ENCODE results near the gene ZSWIM1. TPM values are rescaled to one million over a fixed set of nuclear protein-coding genes. Genes with fewer than 3 reads are reported as not detected.
"Not testable (repeated sequence)": the region's sequence is repeated elsewhere in the genome, so short reads cannot be mapped to it uniquely, and the experiment has no call there.

ZSWIM1 gene
- total RNA-seq, 1 donor from 2014 or later: 10.3 TPM

DNA sequence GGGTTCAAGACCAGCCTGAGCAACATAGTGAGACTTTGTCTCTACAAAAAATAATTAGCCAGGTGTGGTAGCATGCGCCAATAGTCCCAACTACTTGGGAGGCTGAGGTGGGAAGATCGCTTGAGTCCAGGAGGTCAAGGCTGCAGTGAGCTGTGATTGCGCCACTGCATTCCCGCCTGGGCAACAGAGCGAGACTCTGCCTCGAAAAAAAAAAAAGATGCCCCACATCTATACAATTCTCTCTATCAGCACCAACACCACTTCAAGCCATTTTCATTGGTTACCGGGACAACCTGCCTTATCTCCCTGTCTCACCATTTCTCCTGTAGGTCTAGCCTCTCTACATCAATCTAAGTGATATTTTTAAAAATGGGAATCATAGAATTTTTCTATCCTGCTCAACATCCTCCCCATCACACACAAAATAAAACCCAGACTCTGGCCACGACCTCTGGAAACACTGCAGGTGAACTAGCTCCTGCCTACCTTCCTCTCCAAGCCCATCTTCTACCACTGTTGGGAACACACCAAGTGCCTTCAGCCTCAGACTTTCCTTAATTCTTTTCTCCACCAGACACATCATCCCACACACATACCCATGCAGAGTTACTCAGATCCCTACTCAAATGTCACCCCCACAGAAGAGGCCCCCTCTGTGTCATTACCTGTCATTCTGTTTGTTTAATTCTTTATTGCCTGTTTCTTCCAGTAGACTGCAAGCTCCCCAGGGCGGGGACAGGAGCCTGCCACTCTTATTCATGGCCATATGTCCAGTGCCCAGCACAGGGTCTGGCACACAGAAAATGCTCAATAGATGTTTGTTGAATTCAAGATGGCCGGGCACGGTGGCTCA is 40.5 kb downstream of the ZSWIM1 start:
- Mint-ChIP-seq H3K27me3 (ENCODE audit: low read depth) (peaks cover 35% of the 10 kb centered on the region), H3K4me1 (ENCODE audit: low read depth) (peaks cover 5% of the 10 kb centered on the region), H3K27ac (no peak overlapping the region), H3K9me3 (no peaks in the 10 kb centered on the region), H3K36me3 (ENCODE audit: low read depth) (no peaks in the 10 kb centered on the region), H3K4me3 (ENCODE audit: low read depth) (no peak overlapping the region)
- DNase-seq (ENCODE audit: low spot score): no peak
- intact Hi-C loops (cut with micrococcal nuclease): no loop called here

DNA sequence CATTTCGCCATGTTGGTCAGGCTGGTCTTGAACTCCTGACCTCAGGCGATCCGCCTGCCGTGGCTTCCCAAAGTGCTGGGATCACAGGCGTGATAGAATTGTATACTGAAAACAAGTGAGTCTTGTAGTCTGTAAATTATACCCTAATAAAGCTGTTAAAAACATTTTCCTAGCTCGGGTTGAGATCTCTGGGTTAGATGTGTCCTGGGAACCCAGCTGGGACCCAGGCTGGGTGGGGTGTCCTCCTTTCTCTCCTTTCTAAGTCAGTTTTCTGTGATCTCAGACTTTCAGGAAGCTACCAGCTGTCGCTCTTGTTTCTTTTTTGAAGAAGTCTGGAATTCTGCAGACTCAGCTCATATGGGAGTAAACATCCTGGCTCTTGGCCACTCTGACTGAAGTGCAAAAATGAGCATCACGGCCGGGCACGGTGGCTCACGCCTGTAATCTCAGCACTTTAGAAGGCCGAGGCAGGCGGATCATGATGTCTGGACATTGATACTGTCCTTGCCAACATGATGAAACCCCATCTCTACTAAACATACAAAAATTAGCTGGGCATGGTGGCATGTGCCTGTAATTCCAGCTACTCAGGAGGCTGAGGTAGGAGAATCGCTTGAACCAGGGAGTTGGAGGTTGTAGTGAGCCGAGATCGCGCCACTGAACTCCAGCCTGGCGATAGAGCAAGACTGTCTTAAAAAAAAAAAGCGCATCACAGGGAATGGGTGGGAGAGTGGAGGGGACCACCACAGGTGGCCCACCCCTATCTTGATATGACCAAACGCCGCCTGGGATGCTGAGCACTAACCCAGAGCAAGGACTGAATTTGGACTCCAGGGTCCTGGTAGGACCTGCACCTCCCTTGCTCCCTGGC is 43.6 kb downstream of the ZSWIM1 start:
- peaks cover 26% of the 10 kb centered on the region for H3K27me3 Mint-ChIP-seq (ENCODE audit: low read depth)
- intact Hi-C loops (cut with micrococcal nuclease): no loop called here
- H3K4me1 Mint-ChIP-seq (ENCODE audit: low read depth): peaks cover 5% of the 10 kb centered on the region
- no peak overlapping the region for H3K27ac Mint-ChIP-seq
- H3K9me3 Mint-ChIP-seq: no peaks in the 10 kb centered on the region
- no peak overlapping the region for H3K4me3 Mint-ChIP-seq (ENCODE audit: low read depth)
- DNase-seq (ENCODE audit: low spot score): no peak
- H3K36me3 Mint-ChIP-seq (ENCODE audit: low read depth): no peaks in the 10 kb centered on the region

DNA sequence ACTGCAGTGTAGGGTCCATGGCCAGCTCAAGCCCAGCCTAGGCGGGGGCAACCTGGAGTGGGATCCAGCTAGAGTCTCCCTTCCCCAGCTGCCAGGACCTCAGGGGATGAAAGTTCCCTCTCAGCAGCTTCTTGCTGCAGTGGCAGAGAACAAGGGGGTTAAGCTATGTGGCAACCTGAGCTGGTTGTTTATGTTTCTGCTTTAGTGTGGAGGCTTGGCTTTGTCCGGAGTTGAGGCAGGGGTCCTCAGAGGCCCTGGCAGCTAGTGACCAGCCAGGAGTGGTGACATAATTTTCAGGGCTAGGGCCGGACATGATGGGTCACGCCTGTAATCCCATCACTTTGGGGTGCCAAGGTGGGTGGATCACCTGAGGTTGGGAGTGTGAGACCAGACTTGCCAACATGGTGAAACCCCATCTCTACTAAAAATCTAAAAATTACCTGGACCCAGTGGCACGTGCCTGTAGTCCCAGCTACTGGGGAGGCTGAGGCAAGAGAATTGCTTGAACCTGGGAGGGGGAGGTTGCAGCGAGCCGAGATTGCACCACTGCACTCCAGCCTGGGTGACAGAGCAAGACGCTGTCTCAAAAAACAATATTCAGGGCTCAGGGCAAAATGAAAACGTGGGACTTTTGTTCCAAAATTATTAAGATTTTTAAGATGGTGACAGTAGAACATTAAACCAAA is 44.9 kb downstream of the ZSWIM1 start:
- DNase-seq (ENCODE audit: low spot score): no peak
- Mint-ChIP-seq H3K9me3 (no peaks in the 10 kb centered on the region), H3K36me3 (ENCODE audit: low read depth) (no peaks in the 10 kb centered on the region), H3K27me3 (ENCODE audit: low read depth) (peaks cover 18% of the 10 kb centered on the region), H3K4me1 (ENCODE audit: low read depth) (peaks cover 5% of the 10 kb centered on the region), H3K27ac (no peak overlapping the region), H3K4me3 (ENCODE audit: low read depth) (no peak overlapping the region)
- intact Hi-C loops (cut with micrococcal nuclease): no loop called here

DNA sequence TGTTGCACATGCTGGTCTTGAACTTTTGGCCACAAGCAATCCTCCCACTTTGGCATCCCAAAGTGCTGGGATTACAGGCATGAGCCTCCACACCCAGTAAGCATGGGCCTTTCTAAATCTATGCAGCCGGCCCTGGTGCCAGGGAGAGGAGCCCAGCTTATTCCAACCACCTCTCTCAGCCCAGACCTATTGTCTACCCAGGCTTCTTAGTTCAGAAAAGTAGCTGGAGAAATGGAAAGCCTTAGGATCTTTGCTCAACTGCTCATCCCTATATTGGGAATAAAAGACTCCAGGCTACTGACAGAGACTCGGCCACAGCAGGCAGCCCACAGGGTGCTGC is 45.7 kb downstream of the ZSWIM1 start:
- intact Hi-C loops (cut with micrococcal nuclease): no loop called here
- Mint-ChIP-seq H3K9me3 (no peaks in the 10 kb centered on the region), H3K4me1 (ENCODE audit: low read depth) (peaks cover 2% of the 10 kb centered on the region), H3K4me3 (ENCODE audit: low read depth) (no peak overlapping the region), H3K27ac (no peak overlapping the region), H3K27me3 (ENCODE audit: low read depth) (peaks cover 12% of the 10 kb centered on the region), H3K36me3 (ENCODE audit: low read depth) (no peaks in the 10 kb centered on the region)
- no peak for DNase-seq (ENCODE audit: low spot score)

GRCh38 chr20:45927071-45927878 is 46.2 kb downstream of the ZSWIM1 start:
- Mint-ChIP-seq H3K4me3 (ENCODE audit: low read depth) (no peak overlapping the region), H3K27me3 (ENCODE audit: low read depth) (peaks cover 10% of the 10 kb centered on the region), H3K36me3 (ENCODE audit: low read depth) (no peaks in the 10 kb centered on the region), H3K4me1 (ENCODE audit: low read depth) (no peaks in the 10 kb centered on the region), H3K27ac (no peak overlapping the region), H3K9me3 (no peaks in the 10 kb centered on the region)
- intact Hi-C loops (cut with micrococcal nuclease): no loop called here
- no peak for DNase-seq (ENCODE audit: low spot score)

DNA sequence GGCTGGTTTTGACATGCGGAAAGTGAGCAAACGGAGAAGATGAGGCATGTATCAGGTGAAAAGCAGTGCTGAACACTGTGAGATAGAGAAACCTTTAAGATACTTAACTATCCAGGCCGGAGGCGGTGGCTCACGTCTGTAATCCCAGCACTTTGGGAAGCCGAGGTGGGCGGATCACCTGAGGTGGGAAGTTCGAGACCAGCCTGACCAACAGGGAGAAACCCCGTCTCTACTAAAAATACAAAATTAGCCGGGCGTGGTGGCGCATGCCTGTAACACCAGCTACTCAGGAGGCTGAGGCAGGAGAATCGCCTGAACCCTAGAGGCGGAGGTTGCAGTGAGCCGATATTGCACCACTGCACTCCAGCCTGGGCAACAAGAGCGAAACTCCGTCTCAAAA is 50.7 kb downstream of the ZSWIM1 start:
- H3K27me3 Mint-ChIP-seq (ENCODE audit: low read depth); H3K4me3 Mint-ChIP-seq (ENCODE audit: low read depth); DNase-seq (ENCODE audit: low spot score); intact Hi-C loops (cut with micrococcal nuclease); H3K27ac Mint-ChIP-seq; H3K4me1 Mint-ChIP-seq (ENCODE audit: low read depth); H3K9me3 Mint-ChIP-seq; H3K36me3 Mint-ChIP-seq (ENCODE audit: low read depth): not testable (repeated sequence)

DNA sequence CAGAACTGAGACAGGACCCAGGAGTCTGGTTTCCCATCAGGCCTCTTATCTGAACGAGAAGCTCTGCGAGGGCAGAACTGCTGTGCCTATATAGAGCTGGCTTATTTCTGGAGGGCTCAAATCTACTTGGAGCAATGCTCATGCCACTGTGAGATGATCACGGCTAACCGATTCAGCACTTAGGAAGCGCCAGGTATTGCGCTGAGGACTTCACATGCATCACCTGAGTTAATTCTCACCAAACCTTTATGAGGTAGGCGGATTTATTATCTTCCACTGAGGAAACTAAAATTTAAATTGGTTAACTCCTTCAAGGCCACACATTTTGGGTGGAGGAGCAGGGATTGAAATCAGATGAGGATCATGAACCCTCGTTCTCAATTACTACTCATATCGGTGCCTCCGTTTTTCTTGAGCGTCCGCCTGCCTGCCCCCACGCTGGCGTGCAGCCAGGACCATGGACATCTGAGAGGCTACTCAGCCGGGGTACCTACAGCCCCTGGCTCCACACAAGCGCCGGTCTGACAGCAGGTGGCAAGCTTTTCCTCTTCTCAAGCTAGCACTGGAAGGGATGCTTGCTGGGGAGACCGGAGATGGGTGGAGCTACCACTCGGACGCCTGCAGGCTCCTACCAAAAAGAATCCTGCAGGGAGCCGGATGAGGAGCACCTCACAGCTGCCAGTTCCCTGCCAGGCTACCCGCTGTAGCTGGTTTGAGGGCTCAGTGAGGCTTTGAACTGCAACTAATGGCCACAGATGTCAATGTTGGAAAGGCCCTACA is 52.4 kb downstream of the ZSWIM1 start:
- H3K4me3 Mint-ChIP-seq (ENCODE audit: low read depth): peak overlapping the region; percentile 91
- no peaks in the 10 kb centered on the region for H3K27me3 Mint-ChIP-seq (ENCODE audit: low read depth)
- intact Hi-C loops (cut with micrococcal nuclease): loop anchor here (1.0 to 2.0 kb wide), 2 partner anchors 43 to 76 kb away; partner anchors contain the start of genes ACOT8, CTSA, NEURL2 and ZSWIM3
- H3K27ac Mint-ChIP-seq: peak overlapping the region; percentile 94
- peaks cover 21% of the 10 kb centered on the region for H3K4me1 Mint-ChIP-seq (ENCODE audit: low read depth)
- peaks cover 18% of the 10 kb centered on the region for H3K36me3 Mint-ChIP-seq (ENCODE audit: low read depth)
- peak; percentile 62 for DNase-seq (ENCODE audit: low spot score)
- no peaks in the 10 kb centered on the region for H3K9me3 Mint-ChIP-seq

DNA sequence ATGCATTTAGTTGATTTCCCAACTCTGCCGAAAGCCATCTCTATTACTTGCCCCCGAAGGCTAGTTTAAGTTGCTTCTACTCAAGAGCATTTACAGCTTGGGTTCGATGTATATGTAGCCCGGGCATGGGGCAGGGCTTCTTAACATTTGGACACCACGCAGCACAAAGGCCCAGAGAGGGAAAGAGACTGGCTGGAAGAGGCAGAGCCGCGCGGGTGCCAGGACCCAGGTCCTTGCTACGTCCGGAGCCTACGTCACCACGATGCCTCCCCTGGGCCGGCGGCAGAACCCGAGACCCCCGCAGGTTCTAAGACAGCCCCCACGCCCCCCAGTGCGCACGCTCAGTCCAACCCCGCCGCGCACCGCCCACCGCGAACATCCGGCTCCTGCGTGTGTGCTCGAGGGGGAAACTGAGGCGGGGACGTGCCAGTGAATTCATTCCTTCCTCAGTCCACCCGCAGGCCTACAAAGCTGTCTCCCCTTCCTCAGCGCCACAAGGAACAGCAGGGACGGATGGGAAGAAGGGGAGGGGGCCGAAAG is 53.1 kb downstream of the ZSWIM1 start:
- intact Hi-C loops (cut with micrococcal nuclease): loop anchor here (1.0 to 2.0 kb wide), 2 partner anchors 43 to 77 kb away; partner anchors contain the start of genes ACOT8, CTSA, NEURL2 and ZSWIM3
- no peak for DNase-seq (ENCODE audit: low spot score)
- Mint-ChIP-seq H3K27ac (peak overlapping the region; percentile 94), H3K36me3 (ENCODE audit: low read depth) (peaks cover 25% of the 10 kb centered on the region), H3K27me3 (ENCODE audit: low read depth) (no peaks in the 10 kb centered on the region), H3K4me3 (ENCODE audit: low read depth) (peak overlapping the region; percentile 91), H3K9me3 (no peaks in the 10 kb centered on the region), H3K4me1 (ENCODE audit: low read depth) (peaks cover 22% of the 10 kb centered on the region)

Other genes with a start within 250 kb of the ZSWIM1 start
- not detected in 2 replicates for gene WFDC9, start 249.9 kb upstream of the ZSWIM1 start, total RNA-seq
- gene WFDC11, start 211.0 kb upstream of the ZSWIM1 start, total RNA-seq: not detected in 2 replicates
- gene WFDC13, start 179.2 kb upstream of the ZSWIM1 start, total RNA-seq: not detected in 2 replicates
- gene WFDC10B, start 176.2 kb upstream of the ZSWIM1 start, total RNA-seq: not detected in 2 replicates
- not detected in 2 replicates for gene SPINT4, start 158.9 kb upstream of the ZSWIM1 start, total RNA-seq
- gene WFDC3, start 89.3 kb upstream of the ZSWIM1 start, total RNA-seq: 0.39 TPM in 1 of 2 replicates, not detected in the other
- gene DNTTIP1, start 89.3 kb upstream of the ZSWIM1 start, total RNA-seq: 30.7 and 35.2 TPM in 2 replicates
- 142 and 145 TPM in 2 replicates for gene UBE2C, start 68.6 kb upstream of the ZSWIM1 start, total RNA-seq
- 0.28 TPM in 1 of 2 replicates, not detected in the other for gene TNNC2, start 53.9 kb upstream of the ZSWIM1 start, total RNA-seq
- 1.5 and 2.0 TPM in 2 replicates for gene SNX21, start 47.4 kb upstream of the ZSWIM1 start, total RNA-seq
- gene ACOT8, start 23.8 kb upstream of the ZSWIM1 start, total RNA-seq: 28.0 and 29.1 TPM in 2 replicates
- 6.2 and 6.3 TPM in 2 replicates for gene ZSWIM3, start 23.6 kb upstream of the ZSWIM1 start, total RNA-seq
- gene SPATA25, start 6.4 kb downstream of the ZSWIM1 start, total RNA-seq: 0.60 and 1.1 TPM in 2 replicates
- 2.0 and 3.3 TPM in 2 replicates for gene NEURL2, start 10.0 kb downstream of the ZSWIM1 start, total RNA-seq
- gene CTSA, start 10.1 kb downstream of the ZSWIM1 start, total RNA-seq: 49.0 and 51.9 TPM in 2 replicates
- 5.5 TPM in 2 replicates for gene PLTP, start 30.9 kb downstream of the ZSWIM1 start, total RNA-seq
- 27.5 and 28.6 TPM in 2 replicates for gene PCIF1, start 53.5 kb downstream of the ZSWIM1 start, total RNA-seq
- 35.7 and 36.1 TPM in 2 replicates for gene ZNF335, start 91.0 kb downstream of the ZSWIM1 start, total RNA-seq
- gene MMP9, start 127.7 kb downstream of the ZSWIM1 start, total RNA-seq: 0.16 TPM in 1 of 2 replicates, not detected in the other
- 0.73 TPM in 1 of 2 replicates, not detected in the other for gene SLC12A5, start 148.0 kb downstream of the ZSWIM1 start, total RNA-seq
- gene NCOA5, start 208.7 kb downstream of the ZSWIM1 start, total RNA-seq: 27.5 and 28.7 TPM in 2 replicates
- 0.25 and 0.91 TPM in 2 replicates for gene CD40, start 237.1 kb downstream of the ZSWIM1 start, total RNA-seq

Measured in activated T-helper 2 cell treated with anti-CD3 and anti-CD28 coated beads, Interferon-gamma antibody, Interleukin-2, Interleukin-4, amounts not matched to agents 10 μg/mL and 5 μg/mL and 100 μg/mL, durations not matched to agents 14 hours and 24 hours and 36 hours (primary cell).